Activated CD8-positive, alpha-beta memory T cell treated with anti-CD3 and anti-CD28 coated beads, Interleukin-2, amount 50 U/mL, for 24 hours (primary cell): ENCODE data around the gene ITPKB.
A peak's percentile ranks its signal among the peaks of the same experiment; 100 is the strongest.

Experiments
- DNase-seq: peaks from one replicate; pipeline ENCODE4 v3.0.0-alpha.2; 2020; ENCODE audit errors: extremely low read depth

Gene ITPKB

DNA sequence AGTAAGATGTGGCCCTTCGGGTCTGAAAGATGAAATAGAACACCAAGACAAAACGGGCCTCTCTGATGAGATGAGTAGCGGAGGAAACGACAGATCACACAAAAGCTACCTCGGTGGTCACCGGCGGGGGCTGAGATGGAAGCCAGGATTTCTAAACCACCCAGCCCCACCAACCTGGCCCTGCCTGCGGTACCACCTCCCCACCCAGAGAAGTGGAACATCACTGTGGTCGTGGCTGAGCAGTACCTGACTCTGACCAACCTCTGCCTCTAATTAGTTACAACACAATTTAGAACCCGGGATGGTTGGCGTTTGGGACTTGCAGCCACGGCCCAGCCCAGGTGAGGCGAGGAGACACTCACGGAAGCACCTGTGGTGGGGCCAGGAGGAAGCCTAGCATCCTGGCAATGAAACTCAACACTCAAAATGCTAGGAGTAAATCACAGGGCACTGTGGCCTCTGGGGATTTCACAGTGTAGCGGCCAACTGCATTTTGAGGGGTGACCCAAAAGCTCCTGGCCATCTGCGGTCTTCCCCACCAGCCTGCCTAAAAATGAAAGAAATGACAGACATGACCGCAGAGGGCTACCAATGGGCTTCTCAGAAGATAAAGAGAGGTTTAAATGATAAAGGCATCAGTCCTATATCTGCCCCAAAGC, 73.4 kb downstream of the ITPKB start:
- DNase-seq = no peak

DNA sequence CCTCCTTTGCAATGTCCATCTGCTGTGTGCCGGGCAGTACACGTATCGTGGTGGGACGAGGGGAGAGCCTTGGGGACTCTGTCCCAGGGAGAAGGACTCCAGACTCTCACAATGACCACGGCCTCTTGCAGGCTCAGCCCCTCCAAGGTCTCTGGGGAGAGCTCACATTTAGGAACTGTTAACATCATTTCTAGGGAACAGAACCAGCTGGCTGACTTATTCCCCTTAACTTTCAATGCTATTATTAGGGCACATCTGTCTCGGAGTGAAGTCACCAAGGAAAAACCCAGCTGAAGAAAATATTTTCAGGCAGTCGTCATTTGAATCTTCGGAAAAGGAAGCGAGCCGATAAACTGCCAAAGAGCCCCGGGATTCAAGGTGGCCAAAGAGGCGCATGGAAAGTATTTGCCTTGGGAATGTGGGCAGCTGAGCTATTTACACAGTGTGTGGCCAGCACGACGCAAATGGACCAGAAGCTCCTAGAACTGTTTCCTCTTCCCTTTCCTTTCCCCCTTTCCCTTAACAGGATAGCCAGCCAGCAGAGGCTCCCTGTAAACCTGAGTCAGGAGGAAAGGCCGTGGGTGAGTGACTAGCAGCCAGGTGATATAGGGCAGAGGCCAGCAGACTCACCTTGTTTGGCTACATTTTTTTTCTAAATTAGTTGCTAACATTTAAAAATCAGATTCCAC, 74.5 kb downstream of the ITPKB start:
- no peak for DNase-seq

DNA sequence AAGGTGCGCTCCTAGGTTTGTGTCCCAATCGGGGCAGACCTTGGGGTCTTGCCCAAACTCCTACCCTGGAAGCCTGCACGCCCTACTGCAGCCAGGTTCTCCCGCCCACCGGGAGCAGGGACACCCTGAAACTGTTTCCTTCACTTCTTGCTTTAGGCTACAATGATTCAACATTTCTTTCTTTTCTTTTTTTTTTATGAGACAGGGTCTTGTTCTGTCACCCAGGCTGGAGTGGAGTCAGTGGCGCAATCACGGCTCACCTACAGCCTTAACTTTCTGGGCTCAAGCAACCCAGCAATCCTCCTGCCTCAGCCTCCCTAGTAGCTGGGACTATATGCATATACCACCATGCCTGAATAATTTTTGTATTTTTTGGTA, 75.8 kb downstream of the ITPKB start:
- DNase-seq = no peak

DNA sequence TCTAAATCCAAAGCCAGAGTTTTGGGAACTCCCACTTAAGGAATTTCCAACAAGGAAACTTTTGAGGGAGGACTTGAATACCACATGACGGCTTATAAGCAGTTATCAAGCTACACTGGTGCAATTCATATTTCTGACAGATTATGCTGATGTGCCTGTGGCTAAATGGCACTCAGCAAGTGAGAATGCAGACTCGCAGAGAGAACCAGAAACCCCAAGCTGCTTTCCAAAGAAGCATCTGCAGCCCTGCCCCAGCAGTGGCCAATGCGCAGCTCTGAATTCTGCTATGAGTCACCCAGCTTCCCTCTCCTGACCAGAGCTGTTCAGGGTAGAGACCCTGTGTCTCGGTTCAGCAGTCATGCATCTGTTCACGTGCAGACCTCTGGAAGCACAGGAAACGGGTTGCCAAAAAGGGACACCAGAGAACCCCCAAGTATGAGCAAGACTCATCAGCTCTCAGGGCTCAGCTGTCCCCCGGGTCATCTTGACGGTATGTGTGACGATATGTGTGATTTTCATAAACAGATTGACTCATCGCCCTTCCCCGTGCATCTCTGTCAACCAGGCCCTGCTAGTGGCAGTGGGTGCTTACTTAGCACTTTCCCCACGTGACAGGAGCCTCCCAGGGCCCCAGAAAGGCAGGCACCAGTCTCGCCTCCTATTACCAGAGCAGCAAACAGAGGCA, 76.3 kb downstream of the ITPKB start:
- peak; percentile 77 for DNase-seq

DNA sequence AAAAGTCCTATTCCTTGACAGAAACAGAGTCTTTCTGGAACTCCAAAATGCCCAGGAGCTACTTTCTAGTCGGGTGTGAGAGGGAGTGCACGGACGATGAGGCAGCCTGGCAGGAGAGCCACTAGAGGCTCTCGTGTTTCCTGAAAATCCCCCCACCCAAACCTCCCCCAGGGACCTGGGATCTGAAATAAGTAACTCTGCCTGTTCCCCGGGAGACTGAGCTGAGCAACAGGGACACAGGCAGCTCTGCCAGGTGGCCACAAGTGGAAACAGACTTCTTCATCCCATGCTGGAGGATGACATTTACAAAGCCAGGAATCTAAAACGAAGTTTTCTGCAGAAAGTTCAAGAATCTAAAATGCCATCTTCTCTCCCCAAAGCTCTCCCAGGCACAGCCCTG, 77.1 kb downstream of the ITPKB start:
- no peak for DNase-seq

DNA sequence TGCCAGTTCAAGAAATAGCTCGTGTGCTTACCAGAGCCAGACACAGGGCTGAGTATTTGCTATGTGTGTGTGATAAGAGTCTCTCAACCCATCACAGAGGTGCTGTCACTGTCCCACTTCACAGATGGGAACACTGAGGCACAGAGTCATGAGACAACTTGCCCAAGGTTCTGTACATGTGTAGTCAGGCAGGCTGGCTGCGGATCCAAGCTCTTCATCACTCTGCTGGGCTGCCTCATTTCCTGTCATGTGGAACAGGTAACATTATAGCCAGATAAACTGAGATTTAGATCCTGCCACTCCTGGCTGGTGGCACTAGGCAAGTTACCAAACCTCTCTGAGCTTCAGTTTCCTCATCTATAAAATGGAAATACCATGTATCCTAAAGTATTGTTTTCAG, 77.8 kb downstream of the ITPKB start:
- DNase-seq = no peak

DNA sequence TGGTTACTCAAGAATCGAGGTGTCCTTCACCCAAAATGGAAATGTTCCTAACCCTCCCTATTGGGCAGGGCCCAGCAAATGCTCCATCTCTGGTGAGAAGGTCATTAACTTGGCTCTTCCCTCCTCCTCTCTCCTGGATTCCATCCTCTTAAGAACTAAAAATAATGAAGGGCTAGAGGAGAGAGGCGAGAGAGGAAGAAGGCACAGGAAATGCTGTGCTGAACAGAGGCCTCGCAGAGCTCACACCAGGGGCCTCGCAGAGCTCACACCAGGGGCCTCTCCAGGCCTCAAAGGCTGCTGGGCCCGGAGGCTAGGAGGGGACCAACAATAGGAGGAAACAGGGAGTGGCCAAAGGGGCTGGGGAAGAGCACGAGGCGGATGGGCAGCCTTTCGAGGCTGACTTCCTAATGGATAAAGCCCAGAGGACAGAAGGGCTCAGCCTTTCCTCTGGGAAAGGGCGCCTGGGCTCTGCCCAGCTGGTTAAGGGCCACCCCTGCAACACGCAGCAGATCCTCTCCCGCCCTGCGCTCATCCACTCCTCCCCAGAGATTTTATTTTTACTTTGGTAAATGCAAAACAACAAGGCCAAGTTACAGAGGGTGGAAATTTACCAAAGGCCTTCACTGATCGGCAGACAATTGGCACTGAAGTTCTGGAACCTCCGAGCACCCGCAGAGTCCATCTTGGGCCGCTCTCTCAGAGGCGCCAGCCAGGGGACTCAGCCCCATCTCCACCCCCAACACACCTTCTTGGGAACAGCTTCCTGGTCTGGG, 78.5 kb downstream of the ITPKB start:
- DNase-seq = no peak

DNA sequence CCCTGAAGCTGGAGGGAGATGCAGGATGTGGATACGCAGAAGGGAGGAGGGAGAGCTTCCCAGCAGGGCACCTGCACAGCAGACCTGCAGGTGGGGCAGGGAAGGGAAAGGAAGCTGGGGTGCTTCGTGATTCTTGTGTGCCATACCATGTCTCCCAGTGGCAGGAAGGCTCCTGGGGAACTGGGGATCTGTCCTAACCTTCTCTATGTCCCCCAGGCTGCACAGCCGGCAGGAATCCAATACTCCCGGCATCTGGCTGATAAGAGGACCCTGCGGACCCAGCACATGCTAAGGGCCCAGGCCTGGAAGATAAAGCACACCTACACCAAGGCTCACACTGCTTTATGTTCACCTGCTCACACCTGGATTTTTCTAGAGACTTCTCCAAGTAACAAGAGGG, 79.4 kb downstream of the ITPKB start:
- DNase-seq = no peak

DNA sequence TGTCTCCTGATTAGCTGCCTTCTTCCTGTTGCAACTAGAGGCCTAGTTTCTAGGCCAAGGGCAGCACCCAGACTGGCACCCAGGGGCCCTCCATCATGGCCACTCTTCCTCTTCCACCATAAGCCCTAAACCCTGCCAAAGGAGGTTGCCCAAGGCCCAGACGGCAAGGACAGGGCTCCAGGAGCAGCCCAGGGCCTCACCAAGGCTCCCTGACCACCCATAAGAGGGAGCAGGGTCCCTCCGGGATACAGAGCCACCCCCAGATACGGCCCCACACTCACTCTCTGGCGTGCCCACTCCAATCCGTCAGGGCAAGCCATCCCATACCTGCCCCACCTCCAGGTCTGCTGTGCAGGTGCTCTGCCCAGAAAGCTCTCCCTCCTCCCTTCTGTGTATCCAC, 79.9 kb downstream of the ITPKB start:
- DNase-seq = no peak

DNA sequence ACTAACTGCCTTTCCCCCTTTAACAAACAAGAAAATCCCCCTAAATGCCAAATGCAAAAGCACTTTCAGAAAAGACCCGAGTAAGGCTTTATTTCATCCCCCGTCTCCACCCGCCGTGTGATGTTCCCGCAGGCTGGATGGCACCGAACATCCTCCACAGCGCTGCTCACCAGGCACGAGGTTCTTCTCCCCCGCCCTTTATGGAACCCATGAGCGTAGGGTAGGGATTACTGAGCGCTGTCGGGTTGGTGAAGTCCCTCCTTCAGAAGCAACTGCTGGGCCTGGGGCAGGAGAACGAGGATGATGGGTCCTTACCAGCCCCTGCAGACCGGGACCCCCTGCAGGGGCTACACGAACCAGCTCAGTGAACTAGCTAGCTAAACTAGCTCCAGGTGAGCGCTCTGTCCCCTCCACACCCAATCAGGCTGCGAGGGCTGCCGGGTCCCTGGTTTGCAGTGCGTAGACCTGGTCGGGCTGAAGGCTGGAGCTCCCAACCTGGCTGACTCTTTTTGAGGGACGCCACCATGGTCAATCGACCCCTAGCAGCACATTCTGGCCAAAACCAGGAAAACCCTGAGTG, 80.4 kb downstream of the ITPKB start:
- no peak for DNase-seq

DNA sequence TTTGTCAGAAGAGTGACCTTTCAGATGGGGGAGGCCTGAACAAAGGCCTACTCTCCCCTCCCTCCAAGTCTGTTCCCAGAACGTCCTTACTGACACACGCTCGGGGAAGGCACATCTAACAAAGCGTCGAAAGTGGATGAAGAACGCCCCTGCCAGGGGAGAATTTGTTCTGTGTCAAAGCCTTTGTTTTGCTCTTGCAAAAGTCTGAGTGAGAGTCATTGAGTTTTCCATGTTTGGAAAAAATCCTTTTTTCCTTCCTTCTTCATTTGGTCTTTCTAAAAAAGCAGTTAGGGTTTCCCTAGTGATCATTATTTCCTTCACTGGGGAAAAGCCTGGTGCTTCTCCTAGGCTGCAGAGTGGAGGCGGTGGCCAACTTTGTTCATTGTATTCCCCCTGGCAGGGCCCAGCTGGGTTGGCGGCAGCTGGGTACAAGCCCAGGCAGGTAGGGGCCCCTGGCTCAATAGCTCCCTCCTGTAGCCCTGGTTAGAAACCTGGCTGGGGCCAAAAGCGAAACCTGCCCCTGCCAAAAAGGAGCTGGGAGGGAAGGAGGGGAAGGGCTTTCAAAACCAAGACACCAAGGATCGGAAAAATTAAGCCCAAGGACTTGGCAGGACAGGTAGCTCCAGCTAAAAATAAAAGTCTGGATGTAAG, 81.1 kb downstream of the ITPKB start:
- no peak for DNase-seq

DNA sequence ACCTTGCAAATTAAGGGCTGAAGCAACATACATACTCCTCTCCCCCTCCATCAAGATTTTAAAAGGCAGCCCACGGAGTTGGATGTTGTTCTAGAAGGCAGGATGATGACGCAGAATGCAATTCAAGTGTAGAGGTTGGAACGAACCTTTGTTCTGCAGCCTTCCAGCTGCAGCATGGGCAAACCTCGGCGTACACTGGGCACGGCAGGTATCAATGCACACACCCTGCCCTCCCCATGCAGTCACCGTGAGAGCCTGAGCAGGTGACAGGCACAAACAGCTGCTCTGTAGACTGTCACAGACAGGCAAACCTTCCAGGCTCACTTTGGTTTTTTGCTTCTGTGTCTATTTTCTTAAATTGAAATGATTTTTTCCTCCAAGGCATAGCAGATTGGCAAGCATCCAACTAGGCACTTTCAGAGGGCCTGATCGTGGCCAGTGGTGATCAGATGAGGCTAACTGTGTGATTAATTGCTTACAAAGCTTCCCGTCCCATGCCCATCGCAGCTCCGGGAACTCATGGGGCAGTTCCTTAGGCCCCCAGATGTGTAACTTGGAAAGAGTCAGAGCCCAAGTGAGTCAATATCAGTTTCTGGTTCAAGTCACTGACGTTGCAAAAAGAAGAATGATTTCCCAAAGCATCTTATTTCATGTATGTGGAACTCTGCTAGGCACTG, 82.3 kb downstream of the ITPKB start:
- DNase-seq = no peak

DNA sequence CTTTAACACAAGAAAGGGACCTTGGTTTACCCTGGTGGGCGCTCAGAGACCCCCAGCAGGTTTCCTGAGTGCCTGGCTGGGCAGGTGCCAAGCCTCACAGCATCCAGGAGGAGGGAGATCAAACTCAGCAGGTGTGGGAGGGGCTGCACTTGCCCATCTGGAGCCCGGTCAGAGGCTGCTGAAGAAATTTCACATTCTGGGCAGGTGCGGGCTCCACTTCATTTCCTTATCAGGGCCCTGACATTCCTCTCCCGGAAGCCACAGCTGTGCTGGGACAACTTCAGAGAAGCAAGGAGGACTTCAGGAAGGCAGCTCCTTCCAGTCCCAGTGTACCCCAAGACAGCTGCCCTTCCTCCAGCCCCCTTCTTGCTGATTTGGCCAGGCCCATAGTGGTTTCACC, 82.9 kb downstream of the ITPKB start:
- DNase-seq = no peak

DNA sequence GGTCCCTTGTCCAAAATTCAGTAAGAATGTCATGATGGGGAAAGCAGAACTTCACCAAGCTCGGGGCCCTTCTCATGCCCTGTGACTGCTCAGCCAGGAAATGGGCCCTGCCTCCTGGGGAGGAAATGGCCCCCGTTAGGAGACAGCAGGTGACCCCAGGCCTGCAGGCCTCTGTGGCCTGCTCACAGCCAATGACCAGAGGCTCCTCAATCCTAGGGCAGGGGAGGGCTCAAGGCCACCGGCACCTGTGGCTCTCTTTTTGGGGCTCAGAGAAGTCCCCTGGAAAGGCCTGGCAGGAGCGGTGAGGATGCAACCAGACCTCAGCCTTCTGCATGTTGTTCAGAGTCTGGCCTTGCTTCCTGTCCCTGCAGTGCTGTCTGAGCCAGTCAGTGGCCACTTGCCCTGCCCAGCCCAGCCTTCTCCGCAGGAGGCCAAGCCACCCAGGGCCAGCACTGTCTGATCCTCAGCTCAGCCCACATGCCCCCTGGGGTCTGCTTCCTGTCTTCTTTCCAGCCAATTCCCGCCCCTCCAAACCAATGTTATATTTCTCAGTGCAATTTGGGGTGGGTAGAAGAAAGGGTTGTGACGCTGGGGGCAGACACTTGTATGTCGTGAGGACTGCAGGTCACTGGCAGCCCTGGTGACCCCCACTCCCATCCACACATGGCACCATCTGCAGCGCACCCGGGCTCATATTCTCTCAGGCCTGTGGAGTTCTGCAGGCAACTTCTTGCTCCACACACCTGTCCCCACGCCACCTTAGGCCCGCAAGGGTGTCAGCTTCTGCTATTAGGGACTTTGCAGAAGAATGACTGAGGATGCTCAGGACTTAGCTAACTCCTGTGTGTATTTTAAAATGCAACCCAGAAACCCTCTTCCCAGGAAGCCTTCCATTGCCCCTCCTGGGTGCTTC, 83.6 kb downstream of the ITPKB start:
- no peak for DNase-seq

DNA sequence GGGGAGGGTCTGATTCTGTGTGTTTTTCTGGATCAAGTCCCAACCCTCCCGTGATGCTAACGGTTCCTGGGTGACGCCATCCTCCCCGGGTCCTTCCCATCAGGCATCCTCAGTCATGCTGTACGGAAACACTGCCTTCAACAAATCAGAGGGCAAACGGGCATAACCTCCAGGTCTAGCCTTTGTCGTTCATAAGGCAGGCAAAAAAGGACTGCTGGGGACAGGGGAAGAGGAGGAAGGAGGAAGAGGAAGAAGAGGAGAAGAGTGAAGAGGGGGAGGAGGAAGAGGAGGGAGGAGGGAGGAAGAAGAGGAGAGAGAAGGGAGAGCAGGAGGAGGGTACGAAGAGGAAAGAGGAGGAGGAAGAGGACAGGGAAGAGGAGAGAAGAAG, 84.4 kb downstream of the ITPKB start:
- DNase-seq = no peak

DNA sequence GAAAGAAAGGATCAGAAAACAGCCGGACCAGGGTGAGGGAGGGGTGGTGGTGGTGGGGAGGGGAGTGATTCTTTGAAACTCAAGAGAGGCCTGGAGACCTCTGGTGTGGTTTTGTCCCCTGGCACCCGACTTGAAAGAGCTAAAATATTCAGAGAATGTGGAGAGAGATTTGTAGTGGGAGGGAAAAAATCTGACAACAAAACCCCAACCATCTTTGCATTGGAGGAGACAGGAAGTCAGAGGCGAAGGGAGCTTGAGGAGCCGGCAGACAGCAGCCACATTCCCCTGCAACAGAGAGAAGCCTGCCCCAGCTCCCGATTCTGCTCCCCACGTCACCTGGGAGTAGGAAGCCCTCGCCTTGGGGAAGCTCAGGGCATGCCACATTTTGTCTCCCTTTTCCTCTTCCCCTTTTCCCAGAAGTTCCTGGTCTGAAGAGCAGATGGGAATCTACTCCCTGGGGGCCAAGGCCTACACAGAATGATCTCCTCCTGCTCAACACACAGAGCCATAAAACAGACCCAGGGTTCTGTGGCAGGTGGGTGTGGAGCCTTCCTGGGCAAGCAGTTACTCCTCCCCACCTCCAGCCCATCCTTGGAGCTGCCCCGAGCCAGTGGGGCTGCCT, 84.9 kb downstream of the ITPKB start:
- DNase-seq = no peak

DNA sequence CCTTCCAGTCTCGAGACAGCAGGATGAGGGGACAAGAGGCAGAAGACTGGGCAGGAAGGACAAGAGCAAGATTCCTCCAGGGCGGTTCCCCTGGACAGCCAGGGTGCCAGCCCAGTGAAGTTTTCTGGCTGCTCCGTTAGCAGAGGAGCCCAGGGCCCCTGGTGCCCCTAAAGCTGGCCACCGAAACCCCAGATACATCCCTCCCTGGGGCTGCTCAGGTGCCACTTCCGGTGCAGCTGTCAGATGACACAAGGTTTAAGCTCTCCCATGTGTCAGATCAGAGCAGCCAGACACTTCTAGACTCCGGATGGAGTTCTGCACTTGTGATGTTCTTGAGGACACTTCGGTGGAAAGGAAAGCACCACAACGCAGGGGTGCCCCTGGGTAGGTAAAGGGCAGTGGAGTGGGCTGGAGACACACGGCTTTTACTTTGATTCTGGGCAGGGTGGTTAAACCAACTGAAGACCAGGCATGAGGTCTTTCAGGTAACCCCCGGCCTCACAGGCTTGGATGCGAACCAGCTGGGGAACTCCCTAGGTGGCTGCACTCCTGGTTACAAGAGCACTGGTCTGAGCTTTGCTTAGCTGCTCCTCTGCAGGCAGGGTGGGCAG, 85.7 kb downstream of the ITPKB start:
- no peak for DNase-seq

DNA sequence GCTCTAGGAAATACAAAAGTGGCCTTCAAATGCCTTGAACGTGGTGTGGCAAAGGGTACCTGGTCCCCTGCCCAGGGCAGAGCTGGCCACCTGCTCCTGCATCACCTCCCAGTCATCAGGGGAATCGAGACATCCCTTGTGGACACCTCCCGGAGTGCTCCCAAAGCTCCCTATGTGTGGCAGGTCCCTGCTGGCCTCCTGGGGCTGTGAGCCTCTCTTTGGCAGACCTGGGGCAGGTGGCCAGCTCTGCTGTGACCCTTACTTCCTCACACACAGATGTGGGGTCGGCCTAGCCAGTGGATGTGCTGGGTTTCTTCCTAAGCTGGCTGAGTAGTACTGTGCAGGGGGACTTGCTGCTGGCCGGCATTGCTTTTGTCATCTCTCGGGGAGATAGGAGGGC, 86.5 kb downstream of the ITPKB start:
- DNase-seq = no peak

DNA sequence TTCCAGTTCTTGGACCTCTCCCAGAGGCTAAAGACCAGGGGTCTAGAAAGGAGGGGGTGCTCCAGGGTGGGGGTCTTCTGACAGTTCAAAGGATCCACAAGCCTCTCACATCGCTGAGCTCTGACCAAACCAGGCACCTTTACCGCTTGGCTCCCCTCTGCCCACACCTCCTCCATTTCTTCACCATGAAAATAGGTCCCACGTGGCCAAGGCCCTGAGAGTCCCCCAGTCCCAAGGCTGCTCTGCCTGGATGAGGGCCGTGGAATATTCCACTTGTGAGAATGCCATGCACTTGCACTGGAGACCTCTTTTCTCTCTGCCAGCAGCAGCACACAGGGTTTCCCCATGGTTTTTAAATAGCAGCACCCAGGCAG, 87.4 kb downstream of the ITPKB start:
- DNase-seq = no peak
